Heart left ventricle (tissue), 13 donors: ENCODE data around the gene KRIT1.

Experiments used
- POLR2A ChIP-seq, 2 donors: fragments of 450-650 bp; IDR thresholded peaks; one replicate each; pipeline ENCODE4 v1.6.1; 2017; ENCODE audit warnings: antibody characterized with exemption in 2 of 2, mild to moderate bottlenecking in 2 of 2, moderate library complexity in 2 of 2
- TF ChIP-seq, protein P1 (sequence below), 12 donors: fragments of 200-600 bp; sonication (generic) in 4 of 12; IDR thresholded peaks; one replicate each; pipeline versions ENCODE4 v1.5.0 to v1.8.0; 2018 to 2022; ENCODE audit warnings: antibody characterized with exemption in 12 of 12, mild to moderate bottlenecking in 5 of 12
- donor health status: ischemic (EF 13 %, LVEDD 7.1; RV severe dilation, severe dysfunction).
- donor health status: DM: no; HTN: yes; CAD: no.
- donor health status: DM: no; HTN: no; CAD: no.
- donor health status: ischemic (EF 25% LVEDD 6.9; RV normal size, moderate dysfunction).
- donor health status: ischemic (EF 25% LVEDD 5.7; RV mildly dilated, moderate dysfunction).
- donor health status: ischemic (EF 35%, LVEDD 5.7; RV mildly dilated, moderate dysfunction).
- donor health status: nonischemic (EF 11% LVEDD 7.7; RV severe dilation, severe dysfunction).
- donor health status: DM: yes; HTN: yes; CAD: no.
- donor health status: PGD.
- donor health status: ischemic (EF 29% LVEDD 5.4; RV normal size, mild dysfunction).
- donor health status: nonischemic (EF 23%, LVEDD 6.1; RV moderate dilation, normal function).

DNA sequence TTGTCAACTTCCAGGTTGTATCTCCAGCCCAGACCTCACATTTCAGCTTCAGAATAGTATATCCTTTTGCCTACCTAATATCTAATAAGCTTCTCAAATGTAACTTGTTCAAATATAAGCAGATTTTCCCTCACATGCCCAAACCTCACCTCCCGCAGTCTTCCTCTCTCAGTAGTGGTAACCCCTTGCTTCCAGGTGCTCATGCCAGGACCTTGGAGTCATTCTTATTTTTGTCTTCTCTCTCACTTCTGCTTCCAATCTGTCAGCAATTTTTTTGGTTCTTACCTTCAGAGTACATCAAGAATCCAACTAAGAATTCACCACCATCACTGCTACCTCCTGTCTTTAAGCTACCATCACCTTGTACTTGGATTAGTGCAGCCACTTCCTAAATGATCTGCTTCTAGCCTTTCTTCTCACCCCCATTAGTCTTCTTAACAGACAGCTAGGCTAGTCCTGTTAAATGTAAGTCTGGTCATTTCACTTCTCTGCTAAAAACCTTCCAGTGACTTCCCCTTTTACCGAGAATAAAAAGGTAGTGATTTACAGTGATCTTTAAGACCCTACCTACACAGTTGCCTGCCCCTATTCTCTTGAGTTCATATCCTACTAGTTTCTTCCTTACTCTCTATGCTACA is 14.0 kb upstream of the KRIT1 start:
- TF ChIP-seq, protein P1, sequence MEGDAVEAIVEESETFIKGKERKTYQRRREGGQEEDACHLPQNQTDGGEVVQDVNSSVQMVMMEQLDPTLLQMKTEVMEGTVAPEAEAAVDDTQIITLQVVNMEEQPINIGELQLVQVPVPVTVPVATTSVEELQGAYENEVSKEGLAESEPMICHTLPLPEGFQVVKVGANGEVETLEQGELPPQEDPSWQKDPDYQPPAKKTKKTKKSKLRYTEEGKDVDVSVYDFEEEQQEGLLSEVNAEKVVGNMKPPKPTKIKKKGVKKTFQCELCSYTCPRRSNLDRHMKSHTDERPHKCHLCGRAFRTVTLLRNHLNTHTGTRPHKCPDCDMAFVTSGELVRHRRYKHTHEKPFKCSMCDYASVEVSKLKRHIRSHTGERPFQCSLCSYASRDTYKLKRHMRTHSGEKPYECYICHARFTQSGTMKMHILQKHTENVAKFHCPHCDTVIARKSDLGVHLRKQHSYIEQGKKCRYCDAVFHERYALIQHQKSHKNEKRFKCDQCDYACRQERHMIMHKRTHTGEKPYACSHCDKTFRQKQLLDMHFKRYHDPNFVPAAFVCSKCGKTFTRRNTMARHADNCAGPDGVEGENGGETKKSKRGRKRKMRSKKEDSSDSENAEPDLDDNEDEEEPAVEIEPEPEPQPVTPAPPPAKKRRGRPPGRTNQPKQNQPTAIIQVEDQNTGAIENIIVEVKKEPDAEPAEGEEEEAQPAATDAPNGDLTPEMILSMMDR (IDR thresholded peaks at IDR 0.05), result no peak
- TF ChIP-seq POLR2A (IDR thresholded peaks at IDR 0.05), result no peak
